Hepatocyte (in vitro differentiated cells): ENCODE data around the gene TTC32. TPM values are rescaled to one million over a fixed set of nuclear protein-coding genes. Genes with fewer than 3 reads are reported as not detected.

ENCODE experiments used
- DNase-seq: peaks from one replicate; pipeline ENCODE4 v3.0.0-alpha.2; 2016; ENCODE audit warnings: low spot score
- H2AFZ ChIP-seq: fragments of 200-600 bp; sonication (generic); 2 replicates; pipeline ENCODE4 v1.6.0; 2016; ENCODE audit warnings: antibody characterized with exemption, mild to moderate bottlenecking
- H3K27ac ChIP-seq: fragments of 200-600 bp; sonication (generic); 2 replicates; pipeline ENCODE4 v1.5.1; 2016; ENCODE audit warnings: mild to moderate bottlenecking
- H3K27me3 ChIP-seq: fragments of 200-600 bp; sonication (generic); 2 replicates; pipeline ENCODE4 v1.6.1; 2016
- H3K36me3 ChIP-seq: fragments of 200-600 bp; sonication (generic); replicated peaks from 2 replicates; pipeline ENCODE4 v1.5.1; 2016; ENCODE audit warnings: low read depth; ENCODE audit not compliant: insufficient read depth
- H3K4me1 ChIP-seq: fragments of 200-600 bp; sonication (generic); 2 replicates; pipeline ENCODE4 v1.5.1; 2016; ENCODE audit warnings: mild to moderate bottlenecking, moderate library complexity; ENCODE audit not compliant: insufficient read depth
- H3K4me2 ChIP-seq: fragments of 200-600 bp; sonication (generic); 2 replicates; pipeline ENCODE4 v1.6.0; 2016
- H3K4me3 ChIP-seq: fragments of 200-600 bp; sonication (generic); 2 replicates; pipeline ENCODE4 v1.5.1; 2016; ENCODE audit warnings: mild to moderate bottlenecking
- H3K79me2 ChIP-seq: fragments of 200-600 bp; sonication (generic); 2 replicates; pipeline ENCODE4 v1.6.0; 2017; ENCODE audit warnings: mild to moderate bottlenecking
- H3K9me2 ChIP-seq: fragments of 200-600 bp; sonication (generic); replicated peaks from 2 replicates; pipeline ENCODE4 v1.6.0; 2017; ENCODE audit warnings: mild to moderate bottlenecking; ENCODE audit not compliant: insufficient read depth
- H3K9me3 ChIP-seq: fragments of 200-600 bp; sonication (generic); 2 replicates; pipeline ENCODE4 v1.5.1; 2016; ENCODE audit warnings: low read depth, mild to moderate bottlenecking
- H4K20me1 ChIP-seq: fragments of 200-600 bp; sonication (generic); 2 replicates; pipeline ENCODE4 v1.6.0; 2016; ENCODE audit warnings: mild to moderate bottlenecking; ENCODE audit not compliant: insufficient read depth, poor library complexity, severe bottlenecking
- CTCF ChIP-seq: fragments of 200-600 bp; sonication (generic); IDR thresholded peaks from 2 replicates; pipeline ENCODE4 v1.5.1; 2016; ENCODE audit warnings: antibody characterized with exemption, mild to moderate bottlenecking; ENCODE audit not compliant: poor library complexity
- EZH2 ChIP-seq: fragments of 200-600 bp; sonication (generic); IDR thresholded peaks from 2 replicates; pipeline ENCODE4 v1.6.1; 2016; ENCODE audit warnings: antibody characterized with exemption, mild to moderate bottlenecking, borderline replicate concordance
- EZH2phosphoT487 ChIP-seq: fragments of 200-600 bp; sonication (generic); IDR thresholded peaks from one replicate; pipeline ENCODE4 v1.6.1; 2018; ENCODE audit warnings: antibody characterized with exemption, mild to moderate bottlenecking, low read depth, moderate library complexity; ENCODE audit not compliant: unreplicated experiment, severe bottlenecking
- WGBS: methylation state at CpG from one replicate; pipeline ENCODE4 v1.1.6; 2016; ENCODE audit warnings: low lambda C conversion rate; ENCODE audit errors: missing lambda C conversion rate; 5-methylcytosine and 5-hydroxymethylcytosine counted together
- polyA plus RNA-seq: library from polyadenylated mRNA; unstranded; fragments of >200 nt; fragmentation: Nextera tagmentation; extraction: Ambion mirVana; gene quantifications from 2 replicates; pipeline ENCODE4 v1.2.1, GENCODE V29; 2016
- total RNA-seq: library from RNA; depleted of rRNA; stranded (reverse); fragments of >200 nt; gene quantifications from 2 replicates; pipeline ENCODE4 v1.2.3, GENCODE V29; 2014

The TTC32 gene
- total and polyA plus RNA-seq, 2 experiments from 2014 or later: 18.4 to 22.4 TPM

GRCh38 chr2:19863303-19864041 lies 38.3 kb downstream of the TTC32 start:
- peak overlapping the region; percentile 68 for H2AFZ ChIP-seq
- no peaks in the 10 kb centered on the region for H3K9me3 ChIP-seq
- peak overlapping the region; percentile 77 for H3K4me2 ChIP-seq
- no peaks in the 10 kb centered on the region for H3K36me3 ChIP-seq
- WGBS: 23% methylated on average over 33 of the region's 33 CpGs
- H3K4me3 ChIP-seq: no peak overlapping the region
- peak; percentile 99 for TF ChIP-seq CTCF
- TF ChIP-seq EZH2phosphoT487: no peak
- no peak overlapping the region for H3K27ac ChIP-seq
- H3K79me2 ChIP-seq: no peaks in the 10 kb centered on the region
- DNase-seq: peak; percentile 82
- H3K9me2 ChIP-seq: no peaks in the 10 kb centered on the region
- no peaks in the 10 kb centered on the region for H4K20me1 ChIP-seq
- no peaks in the 10 kb centered on the region for H3K27me3 ChIP-seq
- no peaks in the 10 kb centered on the region for H3K4me1 ChIP-seq

- H2AFZ ChIP-seq: no peak overlapping the region
- WGBS: 86% methylated on average over 1 of the region's 1 CpG
These were observed 40.0 kb downstream of the TTC32 start for GRCh38 chr2:19861813-19862212.

GRCh38 chr2:19860022-19860421 lies 41.8 kb downstream of the TTC32 start:
- Histone ChIP-seq H3K9me3 (no peaks in the 10 kb centered on the region), H3K9me2 (no peaks in the 10 kb centered on the region), H3K4me3 (no peak overlapping the region), H4K20me1 (no peaks in the 10 kb centered on the region), H3K4me1 (peaks cover 11% of the 10 kb centered on the region), H2AFZ (no peak overlapping the region), H3K36me3 (no peaks in the 10 kb centered on the region), H3K27ac (no peak overlapping the region), H3K79me2 (no peaks in the 10 kb centered on the region), H3K27me3 (no peaks in the 10 kb centered on the region), H3K4me2 (no peak overlapping the region)
- TF ChIP-seq CTCF (no peak), EZH2phosphoT487 (no peak), EZH2 (no peak)
- WGBS: 91% methylated on average over 6 of the region's 6 CpGs
- no peak for DNase-seq

More at GRCh38 chr2:19861813-19862212, 40.0 kb downstream of the TTC32 start:
- H3K79me2 ChIP-seq: no peaks in the 10 kb centered on the region
- no peaks in the 10 kb centered on the region for H4K20me1 ChIP-seq
- H3K4me1 ChIP-seq: no peaks in the 10 kb centered on the region
- no peaks in the 10 kb centered on the region for H3K9me3 ChIP-seq
- no peak overlapping the region for H3K27ac ChIP-seq
- no peaks in the 10 kb centered on the region for H3K27me3 ChIP-seq
- TF ChIP-seq CTCF (no peak), EZH2 (no peak), EZH2phosphoT487 (no peak)
- no peak for DNase-seq
- no peaks in the 10 kb centered on the region for H3K9me2 ChIP-seq
- H3K36me3 ChIP-seq: no peaks in the 10 kb centered on the region
- no peak overlapping the region for H3K4me3 ChIP-seq
- no peak overlapping the region for H3K4me2 ChIP-seq
